HepG2 (cell line): ENCODE measurements around the gene AGBL3. TPM values are rescaled to one million over a fixed set of nuclear protein-coding genes. Genes with fewer than 3 reads are reported as not detected.

Source experiments
- ATAC-seq: fragments of 200-7000 bp; cut with Tn5 transposase; 3 replicates; pipeline ENCODE4 v1.9.1; 2020; ENCODE audit warnings: mild to moderate bottlenecking, moderate library complexity
- BruUV-seq: library from RNA; stranded (reverse); fragments of 400-500 nt; replicated peaks from 2 replicates; lab custom pipeline; 2021; lab: Mats Ljungman, UMichigan
- CTCF ChIA-PET: fragments of 300-600 bp; formaldehyde crosslinking; extraction: SDS; loops from one replicate; lab custom pipeline; 2021; ENCODE audit warnings: low total read pairs, inconsistent platforms, low intra/inter-chr PET ratio; lab: Yijun Ruan, JAX
- POLR2A ChIA-PET: fragments of 350-600 bp; sonication (Branson Sonifier 250); formaldehyde crosslinking; loops from one replicate; lab custom pipeline; 2020; ENCODE audit warnings: antibody characterized with exemption, inconsistent platforms; lab: Yijun Ruan, JAX
- DNase-seq: peaks from one replicate; pipeline ENCODE4 v3.0.0-alpha.2; 2015; ENCODE audit warnings: low spot score
- FAIRE-seq: peaks from 3 replicates; lab custom pipeline; 2011; peaks lifted over from hg19 to GRCh38; lab: Jason Lieb, UNC
- H2AFZ ChIP-seq: one replicate; pipeline ENCODE4 v1.6.1; 2011; ENCODE audit warnings: low read length, inconsistent platforms
- H3K27ac ChIP-seq: fragments of 300-600 bp; 3 replicates; pipeline ENCODE4 v1.8.0; 2011; ENCODE audit warnings: mixed run types, mild to moderate bottlenecking, mixed read lengths, low read length, inconsistent platforms; ENCODE audit not compliant: insufficient read depth; ENCODE audit errors: extremely low read length
- H3K27me3 ChIP-seq, 2 experiments: fragments of 200-600 bp in 1 of 2; 2 replicates in 1 of 2; 3 replicates in 1 of 2; pipeline versions ENCODE4 v1.6.0 to v1.8.0; 2011; ENCODE audit warnings: low read length in 2 of 2, mild to moderate bottlenecking in 2 of 2, moderate library complexity in 2 of 2, inconsistent platforms in 1 of 2; ENCODE audit not compliant: insufficient read depth in 2 of 2, control insufficient read depth in 1 of 2
- H3K36me3 ChIP-seq, 2 experiments: fragments of 200-600 bp in 1 of 2; replicated peaks in 1 of 2; 2 replicates in 1 of 2; 3 replicates in 1 of 2; pipeline versions ENCODE4 v1.5.1 to v1.8.0; 2011; ENCODE audit warnings: low read length in 2 of 2, inconsistent platforms in 1 of 2; ENCODE audit not compliant: insufficient read depth in 2 of 2, control insufficient read depth in 1 of 2
- H3K4me1 ChIP-seq: 2 replicates; pipeline ENCODE4 v1.5.1; 2012; ENCODE audit warnings: low read length, inconsistent platforms; ENCODE audit not compliant: insufficient read depth
- H3K4me2 ChIP-seq: 2 replicates; pipeline ENCODE4 v1.6.0; 2011; ENCODE audit warnings: low read depth, low read length, inconsistent platforms
- H3K4me3 ChIP-seq, 3 experiments: fragments of 200-600 bp in 1 of 3; sonication (generic), shearing (Covaris generic) in 1 of 3; replicated peaks in 1 of 3; 2 replicates each; pipeline ENCODE4 v1.5.1; 2011 to 2016; ENCODE audit warnings: low read length in 3 of 3, inconsistent platforms in 2 of 3, low read depth in 2 of 3, mild to moderate bottlenecking in 2 of 3, control low read depth in 1 of 3, mixed read lengths in 1 of 3; ENCODE audit not compliant: insufficient read depth in 1 of 3
- H3K79me2 ChIP-seq: one replicate; pipeline ENCODE4 v1.6.1; 2011; ENCODE audit warnings: low read length, inconsistent platforms; ENCODE audit not compliant: insufficient read depth
- H3K9ac ChIP-seq: 2 replicates; pipeline ENCODE4 v1.6.0; 2011; ENCODE audit warnings: mild to moderate bottlenecking, low read depth, low read length, inconsistent platforms; ENCODE audit not compliant: insufficient read depth
- H3K9me3 ChIP-seq: 2 replicates; pipeline ENCODE4 v1.5.1; 2012; ENCODE audit warnings: mild to moderate bottlenecking, low read length
- H4K20me1 ChIP-seq: 2 replicates; pipeline ENCODE4 v1.6.0; 2011; ENCODE audit warnings: inconsistent platforms, mild to moderate bottlenecking, low read length, moderate library complexity; ENCODE audit not compliant: insufficient read depth
- ATF3 ChIP-seq: sonication (generic); formaldehyde crosslinking; IDR thresholded peaks from 2 replicates; pipeline ENCODE4 v1.4.0; 2020; ENCODE audit warnings: missing genetic modification reagents
- EHMT2 ChIP-seq: fragments of 200-600 bp; sonication (generic); IDR thresholded peaks from 2 replicates; pipeline ENCODE4 v1.7.0; 2017; ENCODE audit warnings: antibody characterized with exemption, low read depth, low read length, borderline replicate concordance
- RARG ChIP-seq: sonication (generic); formaldehyde crosslinking; IDR thresholded peaks from 2 replicates; pipeline ENCODE4 v1.4.0; 2020; ENCODE audit warnings: low read depth, mild to moderate bottlenecking, missing genetic modification reagents
- RNF219 ChIP-seq: sonication (generic); formaldehyde crosslinking; IDR thresholded peaks from 2 replicates; pipeline ENCODE4 v1.5.0; 2020; ENCODE audit warnings: mild to moderate bottlenecking, missing genetic modification reagents
- SATB2 ChIP-seq: sonication (generic); formaldehyde crosslinking; IDR thresholded peaks from 2 replicates; pipeline ENCODE4 v1.5.0; 2020; ENCODE audit warnings: missing genetic modification reagents
- TGIF2 ChIP-seq: IDR thresholded peaks from 2 replicates; pipeline ENCODE4 v1.6.1; 2016; ENCODE audit warnings: control low read depth, missing compliant biosample characterization
- ZMYM2 ChIP-seq: sonication (generic); formaldehyde crosslinking; IDR thresholded peaks from 2 replicates; pipeline ENCODE4 v1.8.0; 2022; ENCODE audit warnings: mild to moderate bottlenecking, missing genetic modification reagents
- ZNF317 ChIP-seq: sonication (generic); formaldehyde crosslinking; IDR thresholded peaks from 2 replicates; pipeline ENCODE4 v1.5.0; 2020; ENCODE audit warnings: mild to moderate bottlenecking, missing genetic modification reagents
- ZNF33A ChIP-seq: sonication (generic); formaldehyde crosslinking; IDR thresholded peaks from 2 replicates; pipeline ENCODE4 v1.5.1; 2020; ENCODE audit warnings: missing genetic modification reagents, mild to moderate bottlenecking, moderate library complexity, borderline replicate concordance
- ZNF430 ChIP-seq: sonication (generic); formaldehyde crosslinking; IDR thresholded peaks from 2 replicates; pipeline ENCODE4 v1.9.0; 2021; ENCODE audit warnings: mild to moderate bottlenecking, missing genetic modification reagents
- ZNF557 ChIP-seq: sonication (generic); formaldehyde crosslinking; IDR thresholded peaks from 2 replicates; pipeline ENCODE4 v1.4.0; 2020; ENCODE audit warnings: missing genetic modification reagents
- WGBS: methylation state at CpG from one replicate; pipeline ENCODE4 v1.1.6; 2017; ENCODE audit warnings: low lambda C conversion rate; 5-methylcytosine and 5-hydroxymethylcytosine counted together
- in situ Hi-C: cut with HindIII; loops from 2 replicates; pipeline ENCODE4 v1.10.0; 2017; ENCODE audit warnings: low pct_unique_long_range_greater_than_20kb; ENCODE audit not compliant: extremely low pct_ligation_motif_present
- intact Hi-C: fragments of 100-400 bp; cut with micrococcal nuclease; formaldehyde crosslinking; loops from one replicate; pipeline ENCODE4 v1.10.0; 2022; ENCODE audit not compliant: unreplicated experiment
- polyA plus RNA-seq, 8 experiments: library from polyadenylated mRNA; depleted of rRNA in 3 of 8; stranded (reverse) in 7 of 8; unstranded in 1 of 8; fragments of >200 nt; fragmentation: Illumina TruSeq in 4 of 8; extraction: Trizol in 4 of 8; gene quantifications; 2 replicates each; pipeline versions ENCODE4 v1.2.1 to v1.2.3, GENCODE V29; 2011 to 2016; ENCODE audit warnings: low read depth in 4 of 8, missing spikeins in 1 of 8, mixed read lengths in 1 of 8; ENCODE audit not compliant: insufficient read depth in 1 of 8
- total RNA-seq, 5 experiments: library from RNA; depleted of rRNA; stranded (reverse); fragments of >200 nt; fragmentation: Illumina TruSeq; extraction: Trizol; gene quantifications; 2 replicates each; pipeline ENCODE4 v1.2.3, GENCODE V29; 2016; ENCODE audit warnings: low read depth in 1 of 5
- TF ChIP-seq, protein P1 (sequence below): sonication (generic); formaldehyde crosslinking; IDR thresholded peaks from 2 replicates; pipeline ENCODE4 v1.4.0; 2020; ENCODE audit warnings: mild to moderate bottlenecking, missing genetic modification reagents
- TF ChIP-seq, protein P2 (sequence below): sonication (generic); formaldehyde crosslinking; IDR thresholded peaks from 2 replicates; pipeline ENCODE4 v1.5.0; 2020; ENCODE audit warnings: missing genetic modification reagents
- TF ChIP-seq, protein P3 (sequence below): sonication (generic); formaldehyde crosslinking; IDR thresholded peaks from 2 replicates; pipeline ENCODE4 v1.5.0; 2020; ENCODE audit warnings: missing genetic modification reagents

Gene AGBL3
- total and polyA plus RNA-seq, 2 of the 13 experiments (the other 11 are each of a cell fraction or from before 2014, with no cell fraction given), result 2.2 to 7.2 TPM

- Histone ChIP-seq H3K79me2 (peaks cover 43% of the 10 kb centered on the region), H3K4me3 (peak overlapping the region; percentile 83 to 98 (median 98); a peak in 5 of 6 replicates), H3K9ac (peak overlapping the region; percentile 96), H3K4me2 (peak overlapping the region; percentile 80), H4K20me1 (no peaks in the 10 kb centered on the region), H3K36me3 (no peaks in the 10 kb centered on the region; a peak in 1 of 5 replicates), H2AFZ (peak overlapping the region; percentile 89), H3K4me1 (peaks cover 32% of the 10 kb centered on the region), H3K27ac (peak overlapping the region; percentile 82), H3K9me3 (no peaks in the 10 kb centered on the region), H3K27me3 (no peaks in the 10 kb centered on the region; a peak in 2 of 5 replicates)
- POLR2A ChIA-PET, result interaction anchor here (0.7 to 3.6 kb wide), 11 partner anchors 9 to 340 kb away, joined by 3 to 27 read pairs (median 3); partner anchors contain the start of genes CYREN and TMEM140
- ATAC-seq (no peak), FAIRE-seq (no peak), DNase-seq (no peak)
- WGBS, result 81% methylated on average over 5 of the region's 8 CpGs
- BruUV-seq, result TSS peak; percentile 83
- CTCF ChIA-PET, result interaction anchor here (3.4 kb wide), 1 partner anchor 184 kb away, joined by 11 read pairs; the partner anchor contains the start of gene CYREN
- in situ Hi-C loops (no loop called here), intact Hi-C loops (loop anchor here (1.0 to 2.0 kb wide), 2 partner anchors 162 to 185 kb away; partner anchors contain the start of genes CYREN and TMEM140)
- TF ChIP-seq, protein P1, sequence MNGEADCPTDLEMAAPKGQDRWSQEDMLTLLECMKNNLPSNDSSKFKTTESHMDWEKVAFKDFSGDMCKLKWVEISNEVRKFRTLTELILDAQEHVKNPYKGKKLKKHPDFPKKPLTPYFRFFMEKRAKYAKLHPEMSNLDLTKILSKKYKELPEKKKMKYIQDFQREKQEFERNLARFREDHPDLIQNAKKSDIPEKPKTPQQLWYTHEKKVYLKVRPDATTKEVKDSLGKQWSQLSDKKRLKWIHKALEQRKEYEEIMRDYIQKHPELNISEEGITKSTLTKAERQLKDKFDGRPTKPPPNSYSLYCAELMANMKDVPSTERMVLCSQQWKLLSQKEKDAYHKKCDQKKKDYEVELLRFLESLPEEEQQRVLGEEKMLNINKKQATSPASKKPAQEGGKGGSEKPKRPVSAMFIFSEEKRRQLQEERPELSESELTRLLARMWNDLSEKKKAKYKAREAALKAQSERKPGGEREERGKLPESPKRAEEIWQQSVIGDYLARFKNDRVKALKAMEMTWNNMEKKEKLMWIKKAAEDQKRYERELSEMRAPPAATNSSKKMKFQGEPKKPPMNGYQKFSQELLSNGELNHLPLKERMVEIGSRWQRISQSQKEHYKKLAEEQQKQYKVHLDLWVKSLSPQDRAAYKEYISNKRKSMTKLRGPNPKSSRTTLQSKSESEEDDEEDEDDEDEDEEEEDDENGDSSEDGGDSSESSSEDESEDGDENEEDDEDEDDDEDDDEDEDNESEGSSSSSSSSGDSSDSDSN, result no peak
- TF ChIP-seq EHMT2, result 0 out of 2 replicates have a peak, but pooled peaks have one; percentile 13
- TF ChIP-seq, protein P2, sequence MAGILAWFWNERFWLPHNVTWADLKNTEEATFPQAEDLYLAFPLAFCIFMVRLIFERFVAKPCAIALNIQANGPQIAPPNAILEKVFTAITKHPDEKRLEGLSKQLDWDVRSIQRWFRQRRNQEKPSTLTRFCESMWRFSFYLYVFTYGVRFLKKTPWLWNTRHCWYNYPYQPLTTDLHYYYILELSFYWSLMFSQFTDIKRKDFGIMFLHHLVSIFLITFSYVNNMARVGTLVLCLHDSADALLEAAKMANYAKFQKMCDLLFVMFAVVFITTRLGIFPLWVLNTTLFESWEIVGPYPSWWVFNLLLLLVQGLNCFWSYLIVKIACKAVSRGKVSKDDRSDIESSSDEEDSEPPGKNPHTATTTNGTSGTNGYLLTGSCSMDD (CRISPR knock-in tag), result no peak
- TF ChIP-seq ZNF430 (CRISPR knock-in tag), result 0 out of 2 replicates have a peak, but pooled peaks have one; percentile 48
- TF ChIP-seq ATF3 (CRISPR knock-in tag), result no peak
- no peak for TF ChIP-seq ZNF33A
- TF ChIP-seq, protein P3, sequence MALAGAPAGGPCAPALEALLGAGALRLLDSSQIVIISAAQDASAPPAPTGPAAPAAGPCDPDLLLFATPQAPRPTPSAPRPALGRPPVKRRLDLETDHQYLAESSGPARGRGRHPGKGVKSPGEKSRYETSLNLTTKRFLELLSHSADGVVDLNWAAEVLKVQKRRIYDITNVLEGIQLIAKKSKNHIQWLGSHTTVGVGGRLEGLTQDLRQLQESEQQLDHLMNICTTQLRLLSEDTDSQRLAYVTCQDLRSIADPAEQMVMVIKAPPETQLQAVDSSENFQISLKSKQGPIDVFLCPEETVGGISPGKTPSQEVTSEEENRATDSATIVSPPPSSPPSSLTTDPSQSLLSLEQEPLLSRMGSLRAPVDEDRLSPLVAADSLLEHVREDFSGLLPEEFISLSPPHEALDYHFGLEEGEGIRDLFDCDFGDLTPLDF (CRISPR knock-in tag), result no peak
- no peak for TF ChIP-seq RARG
- TF ChIP-seq RNF219 (CRISPR knock-in tag), result 0 out of 2 replicates have a peak, but pooled peaks have one; percentile 56
- TF ChIP-seq ZNF557 (CRISPR knock-in tag), result no peak
- TF ChIP-seq TGIF2 (CRISPR knock-in tag), result no peak
- TF ChIP-seq ZMYM2, result 0 out of 2 replicates have a peak, but pooled peaks have one; percentile 30
- 0 out of 2 replicates have a peak, but pooled peaks have one; percentile 39 for TF ChIP-seq SATB2 (CRISPR knock-in tag)
- no peak for TF ChIP-seq ZNF317 (CRISPR knock-in tag)
Observed at GRCh38 chr7:134985894-134986362, 380 bp upstream of the AGBL3 start.
